Hepatocyte (in vitro differentiated cells): Measurements from ENCODE around the gene DMBT1. TPM values are rescaled to one million over a fixed set of nuclear protein-coding genes. Genes with fewer than 3 reads are reported as not detected.

Experiments used
- DNase-seq: peaks from one replicate; pipeline ENCODE4 v3.0.0-alpha.2; 2016; ENCODE audit warnings: low spot score
- H2AFZ ChIP-seq: fragments of 200-600 bp; sonication (generic); 2 replicates; pipeline ENCODE4 v1.6.0; 2016; ENCODE audit warnings: antibody characterized with exemption, mild to moderate bottlenecking
- H3K27ac ChIP-seq: fragments of 200-600 bp; sonication (generic); 2 replicates; pipeline ENCODE4 v1.5.1; 2016; ENCODE audit warnings: mild to moderate bottlenecking
- H3K27me3 ChIP-seq: fragments of 200-600 bp; sonication (generic); 2 replicates; pipeline ENCODE4 v1.6.1; 2016
- H3K36me3 ChIP-seq: fragments of 200-600 bp; sonication (generic); replicated peaks from 2 replicates; pipeline ENCODE4 v1.5.1; 2016; ENCODE audit warnings: low read depth; ENCODE audit not compliant: insufficient read depth
- H3K4me1 ChIP-seq: fragments of 200-600 bp; sonication (generic); 2 replicates; pipeline ENCODE4 v1.5.1; 2016; ENCODE audit warnings: mild to moderate bottlenecking, moderate library complexity; ENCODE audit not compliant: insufficient read depth
- H3K4me2 ChIP-seq: fragments of 200-600 bp; sonication (generic); 2 replicates; pipeline ENCODE4 v1.6.0; 2016
- H3K4me3 ChIP-seq: fragments of 200-600 bp; sonication (generic); 2 replicates; pipeline ENCODE4 v1.5.1; 2016; ENCODE audit warnings: mild to moderate bottlenecking
- H3K79me2 ChIP-seq: fragments of 200-600 bp; sonication (generic); 2 replicates; pipeline ENCODE4 v1.6.0; 2017; ENCODE audit warnings: mild to moderate bottlenecking
- H3K9me2 ChIP-seq: fragments of 200-600 bp; sonication (generic); replicated peaks from 2 replicates; pipeline ENCODE4 v1.6.0; 2017; ENCODE audit warnings: mild to moderate bottlenecking; ENCODE audit not compliant: insufficient read depth
- H3K9me3 ChIP-seq: fragments of 200-600 bp; sonication (generic); 2 replicates; pipeline ENCODE4 v1.5.1; 2016; ENCODE audit warnings: low read depth, mild to moderate bottlenecking
- H4K20me1 ChIP-seq: fragments of 200-600 bp; sonication (generic); 2 replicates; pipeline ENCODE4 v1.6.0; 2016; ENCODE audit warnings: mild to moderate bottlenecking; ENCODE audit not compliant: insufficient read depth, poor library complexity, severe bottlenecking
- EZH2 ChIP-seq: fragments of 200-600 bp; sonication (generic); IDR thresholded peaks from 2 replicates; pipeline ENCODE4 v1.6.1; 2016; ENCODE audit warnings: antibody characterized with exemption, mild to moderate bottlenecking, borderline replicate concordance
- EZH2phosphoT487 ChIP-seq: fragments of 200-600 bp; sonication (generic); IDR thresholded peaks from one replicate; pipeline ENCODE4 v1.6.1; 2018; ENCODE audit warnings: antibody characterized with exemption, mild to moderate bottlenecking, low read depth, moderate library complexity; ENCODE audit not compliant: unreplicated experiment, severe bottlenecking
- WGBS: methylation state at CpG from one replicate; pipeline ENCODE4 v1.1.6; 2016; ENCODE audit warnings: low lambda C conversion rate; ENCODE audit errors: missing lambda C conversion rate; 5-methylcytosine and 5-hydroxymethylcytosine counted together
- polyA plus RNA-seq: library from polyadenylated mRNA; unstranded; fragments of >200 nt; fragmentation: Nextera tagmentation; extraction: Ambion mirVana; gene quantifications from 2 replicates; pipeline ENCODE4 v1.2.1, GENCODE V29; 2016
- total RNA-seq: library from RNA; depleted of rRNA; stranded (reverse); fragments of >200 nt; gene quantifications from 2 replicates; pipeline ENCODE4 v1.2.3, GENCODE V29; 2014
- TF ChIP-seq, protein P1 (sequence below): fragments of 200-600 bp; sonication (generic); IDR thresholded peaks from 2 replicates; pipeline ENCODE4 v1.5.1; 2016; ENCODE audit warnings: antibody characterized with exemption, mild to moderate bottlenecking; ENCODE audit not compliant: poor library complexity

Gene DMBT1
- total and polyA plus RNA-seq, 2 experiments from 2014 or later: 1.5 TPM; not detected in 1

DNA sequence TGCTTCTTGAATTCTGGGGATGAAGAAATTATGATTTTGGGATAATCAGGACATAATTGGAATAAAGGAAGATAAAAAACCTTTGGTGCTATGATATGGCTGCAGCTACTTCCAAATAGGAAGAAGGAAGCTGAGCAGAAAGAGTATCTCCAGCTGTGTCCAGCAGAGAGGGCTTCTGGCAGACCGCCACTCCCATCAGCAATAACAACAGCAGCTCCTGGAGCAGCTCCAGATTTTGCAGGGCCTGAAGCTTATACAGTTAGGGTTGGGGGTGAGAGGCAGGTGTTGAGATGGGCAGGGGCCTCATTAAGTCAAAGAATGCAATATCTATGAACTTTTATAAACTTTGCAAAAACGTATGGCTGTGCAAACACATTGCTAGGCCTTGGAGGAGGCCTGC is 76.8 kb downstream of the DMBT1 start:
- 76% methylated on average over 2 of the region's 2 CpGs for WGBS
- no peaks in the 10 kb centered on the region for H3K79me2 ChIP-seq
- no peaks in the 10 kb centered on the region for H3K9me2 ChIP-seq
- H3K27me3 ChIP-seq: no peaks in the 10 kb centered on the region
- no peak overlapping the region for H3K27ac ChIP-seq
- H2AFZ ChIP-seq: no peak overlapping the region
- no peak overlapping the region for H3K4me2 ChIP-seq
- no peak overlapping the region for H3K4me3 ChIP-seq
- H4K20me1 ChIP-seq: no peaks in the 10 kb centered on the region
- no peaks in the 10 kb centered on the region for H3K4me1 ChIP-seq
- no peaks in the 10 kb centered on the region for H3K36me3 ChIP-seq
- TF ChIP-seq EZH2 (no peak), EZH2phosphoT487 (no peak)
- TF ChIP-seq, protein P1, sequence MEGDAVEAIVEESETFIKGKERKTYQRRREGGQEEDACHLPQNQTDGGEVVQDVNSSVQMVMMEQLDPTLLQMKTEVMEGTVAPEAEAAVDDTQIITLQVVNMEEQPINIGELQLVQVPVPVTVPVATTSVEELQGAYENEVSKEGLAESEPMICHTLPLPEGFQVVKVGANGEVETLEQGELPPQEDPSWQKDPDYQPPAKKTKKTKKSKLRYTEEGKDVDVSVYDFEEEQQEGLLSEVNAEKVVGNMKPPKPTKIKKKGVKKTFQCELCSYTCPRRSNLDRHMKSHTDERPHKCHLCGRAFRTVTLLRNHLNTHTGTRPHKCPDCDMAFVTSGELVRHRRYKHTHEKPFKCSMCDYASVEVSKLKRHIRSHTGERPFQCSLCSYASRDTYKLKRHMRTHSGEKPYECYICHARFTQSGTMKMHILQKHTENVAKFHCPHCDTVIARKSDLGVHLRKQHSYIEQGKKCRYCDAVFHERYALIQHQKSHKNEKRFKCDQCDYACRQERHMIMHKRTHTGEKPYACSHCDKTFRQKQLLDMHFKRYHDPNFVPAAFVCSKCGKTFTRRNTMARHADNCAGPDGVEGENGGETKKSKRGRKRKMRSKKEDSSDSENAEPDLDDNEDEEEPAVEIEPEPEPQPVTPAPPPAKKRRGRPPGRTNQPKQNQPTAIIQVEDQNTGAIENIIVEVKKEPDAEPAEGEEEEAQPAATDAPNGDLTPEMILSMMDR: no peak
- no peak for DNase-seq
- H3K9me3 ChIP-seq: no peaks in the 10 kb centered on the region

DNA sequence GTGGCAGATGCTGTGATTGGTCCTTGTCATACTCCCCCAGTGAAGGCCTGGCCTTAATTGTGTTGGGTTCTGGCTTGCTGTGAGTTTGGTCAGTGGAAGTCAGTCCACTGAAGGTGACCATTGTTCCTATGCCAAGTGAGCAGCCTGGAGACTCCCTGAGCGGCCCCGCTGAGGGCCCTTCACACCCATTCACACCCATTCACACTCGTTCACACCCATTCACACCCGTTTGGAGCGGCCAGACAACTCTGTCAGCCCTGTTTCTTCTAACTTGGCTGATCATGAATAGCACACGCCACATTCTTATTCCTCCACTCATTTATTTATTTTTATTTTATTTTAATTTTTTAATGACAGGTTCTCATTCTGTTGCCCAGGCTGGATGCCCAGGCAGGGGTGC is 77.6 kb downstream of the DMBT1 start:
- Histone ChIP-seq H4K20me1 (no peaks in the 10 kb centered on the region), H3K9me3 (no peaks in the 10 kb centered on the region), H3K4me2 (no peak overlapping the region), H3K27me3 (no peaks in the 10 kb centered on the region), H2AFZ (no peak overlapping the region), H3K79me2 (no peaks in the 10 kb centered on the region), H3K36me3 (no peaks in the 10 kb centered on the region), H3K4me3 (no peak overlapping the region), H3K9me2 (no peaks in the 10 kb centered on the region), H3K4me1 (no peaks in the 10 kb centered on the region), H3K27ac (no peak overlapping the region)
- WGBS: 89% methylated on average over 6 of the region's 6 CpGs
- no peak for DNase-seq
- TF ChIP-seq EZH2: no peak
- TF ChIP-seq, protein P1: no peak

DNA sequence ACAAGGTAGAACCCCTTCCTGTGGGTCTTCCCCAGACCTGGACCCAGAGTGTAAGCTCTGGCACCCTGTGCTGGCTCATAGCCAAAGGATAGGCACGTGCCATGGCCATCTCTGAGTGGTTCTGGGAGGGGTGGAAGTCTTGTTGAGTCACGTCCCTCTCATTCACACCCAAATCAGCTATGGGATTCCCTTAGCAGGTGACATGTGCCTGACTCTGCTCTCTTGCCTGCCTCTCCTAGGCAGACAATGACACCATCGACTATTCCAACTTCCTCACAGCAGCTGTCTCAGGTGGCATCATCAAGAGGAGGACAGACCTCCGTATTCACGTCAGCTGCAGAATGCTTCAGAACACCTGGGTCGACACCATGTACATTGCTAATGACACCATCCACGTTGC is 79.2 kb downstream of the DMBT1 start:
- Histone ChIP-seq H3K4me3 (no peak overlapping the region), H4K20me1 (no peaks in the 10 kb centered on the region), H3K79me2 (no peaks in the 10 kb centered on the region), H2AFZ (no peak overlapping the region), H3K36me3 (no peaks in the 10 kb centered on the region), H3K4me2 (no peak overlapping the region), H3K9me2 (no peaks in the 10 kb centered on the region), H3K4me1 (no peaks in the 10 kb centered on the region), H3K27ac (no peak overlapping the region), H3K9me3 (no peaks in the 10 kb centered on the region), H3K27me3 (no peaks in the 10 kb centered on the region)
- DNase-seq: no peak
- TF ChIP-seq EZH2: no peak
- TF ChIP-seq, protein P1: no peak
- TF ChIP-seq EZH2phosphoT487: no peak
- WGBS: 86% methylated on average over 7 of the region's 7 CpGs

DNA sequence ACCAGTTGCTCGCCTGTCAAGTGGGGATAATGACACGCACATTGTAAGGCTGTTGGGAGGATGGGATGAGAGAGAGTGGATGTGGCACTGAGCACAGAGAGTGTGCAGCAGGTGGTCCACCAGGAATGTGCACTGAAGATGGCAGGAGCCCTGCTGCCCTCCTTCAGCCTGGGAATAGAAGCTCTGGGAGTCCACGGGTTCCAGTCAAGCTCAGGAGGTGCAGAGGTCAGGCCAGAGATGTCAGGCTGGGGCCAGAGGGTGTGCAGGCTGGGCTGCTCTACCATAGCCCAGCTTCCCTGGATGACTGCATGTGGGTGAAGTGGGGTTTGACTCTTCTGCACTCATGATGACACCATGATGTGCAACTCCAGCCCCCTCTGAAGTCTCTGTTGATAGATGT is 80.4 kb downstream of the DMBT1 start:
- H3K4me2 ChIP-seq: no peak overlapping the region
- no peak overlapping the region for H3K4me3 ChIP-seq
- no peak for DNase-seq
- no peaks in the 10 kb centered on the region for H3K4me1 ChIP-seq
- no peaks in the 10 kb centered on the region for H3K79me2 ChIP-seq
- no peaks in the 10 kb centered on the region for H3K9me3 ChIP-seq
- H3K27me3 ChIP-seq: no peaks in the 10 kb centered on the region
- 71% methylated on average over 3 of the region's 3 CpGs for WGBS
- no peak for TF ChIP-seq EZH2
- TF ChIP-seq, protein P1: no peak
- no peak for TF ChIP-seq EZH2phosphoT487
- H3K9me2 ChIP-seq: no peaks in the 10 kb centered on the region
- no peaks in the 10 kb centered on the region for H3K36me3 ChIP-seq
- no peak overlapping the region for H2AFZ ChIP-seq
- no peak overlapping the region for H3K27ac ChIP-seq
- no peaks in the 10 kb centered on the region for H4K20me1 ChIP-seq
